Osteocyte (in vitro differentiated cells): ENCODE results near the gene ABHD17A. TPM values are rescaled to one million over a fixed set of nuclear protein-coding genes. Genes with fewer than 3 reads are reported as not detected.

Source experiments
- DNase-seq: peaks from one replicate; pipeline ENCODE4 v3.0.0; 2021; ENCODE audit warnings: mixed read lengths; ENCODE audit not compliant: unreplicated experiment; ENCODE audit errors: extremely low spot score
- H3K27ac Mint-ChIP-seq: one replicate; pipeline ENCODE4 v1.8.0; 2021; ENCODE audit warnings: mild to moderate bottlenecking, mixed read lengths; ENCODE audit not compliant: unreplicated experiment
- H3K27me3 Mint-ChIP-seq: one replicate; pipeline ENCODE4 v1.8.0; 2021; ENCODE audit warnings: mixed read lengths; ENCODE audit not compliant: unreplicated experiment
- H3K36me3 Mint-ChIP-seq: one replicate; pipeline ENCODE4 v1.8.0; 2021; ENCODE audit warnings: mixed read lengths; ENCODE audit not compliant: unreplicated experiment
- H3K4me1 Mint-ChIP-seq: one replicate; pipeline ENCODE4 v1.8.0; 2021; ENCODE audit warnings: mixed read lengths; ENCODE audit not compliant: unreplicated experiment
- H3K4me3 Mint-ChIP-seq: one replicate; pipeline ENCODE4 v1.8.0; 2021; ENCODE audit warnings: mild to moderate bottlenecking, moderate library complexity, mixed read lengths; ENCODE audit not compliant: unreplicated experiment
- H3K9me3 Mint-ChIP-seq: one replicate; pipeline ENCODE4 v1.8.0; 2021; ENCODE audit warnings: mixed read lengths; ENCODE audit not compliant: unreplicated experiment
- CTCF ChIP-seq: fragments of 200-600 bp; sonication (generic); IDR thresholded peaks from 2 replicates; pipeline ENCODE4 v1.5.0; 2021; ENCODE audit warnings: antibody characterized with exemption, mild to moderate bottlenecking, moderate library complexity
- total RNA-seq: library from RNA; stranded (reverse); gene quantifications from 2 replicates; pipeline ENCODE4 v1.2.1, GENCODE V29; 2021

The ABHD17A gene
- total RNA-seq, 1 donor from 2014 or later: 63.4 TPM

GRCh38 chr19:1843116-1843515 is 42.2 kb downstream of the ABHD17A start:
- peaks cover 3% of the 10 kb centered on the region for H3K36me3 Mint-ChIP-seq

DNA sequence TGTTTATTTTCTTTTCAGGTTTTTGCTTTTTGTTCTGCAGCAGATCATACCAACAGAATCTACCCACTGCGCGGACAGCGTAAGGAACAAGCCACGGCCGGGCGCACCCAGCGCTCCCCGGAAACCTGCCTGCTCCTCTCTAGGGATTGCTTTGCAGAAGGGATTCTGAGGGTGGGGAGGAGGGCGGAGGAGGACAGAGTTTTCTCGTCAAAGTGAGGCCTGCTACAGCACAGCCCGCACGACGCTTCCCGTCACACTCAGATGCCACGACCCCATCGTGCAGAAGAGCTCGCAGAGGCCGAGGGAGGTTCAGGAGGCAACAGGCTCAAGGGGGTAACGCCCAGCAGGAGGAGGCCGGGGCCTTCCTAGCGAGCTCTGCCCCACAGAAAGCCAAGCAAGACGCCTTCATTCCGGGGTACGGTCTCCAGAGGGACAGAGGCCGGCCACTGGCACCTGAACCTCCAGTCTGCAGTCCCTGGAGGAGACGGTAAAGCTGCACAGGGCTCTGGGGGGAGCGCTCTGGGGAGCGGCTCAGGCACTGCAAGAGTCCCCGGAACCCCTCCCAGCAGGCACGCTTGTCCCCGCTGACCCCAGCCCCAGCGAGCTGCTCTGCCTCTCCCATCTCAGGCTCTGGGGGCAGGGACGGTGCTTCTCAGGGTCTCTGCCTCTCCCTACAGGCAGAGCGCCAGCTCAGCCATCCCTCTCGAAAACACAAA is 43.9 kb downstream of the ABHD17A start:
- TF ChIP-seq CTCF: no peak
- Mint-ChIP-seq H3K36me3 (peaks cover 3% of the 10 kb centered on the region), H3K27ac (peak overlapping the region; percentile 56), H3K9me3 (no peaks in the 10 kb centered on the region), H3K27me3 (no peaks in the 10 kb centered on the region), H3K4me1 (peaks cover 45% of the 10 kb centered on the region), H3K4me3 (no peak overlapping the region)
- DNase-seq: no peak

More at GRCh38 chr19:1843116-1843515, 42.2 kb downstream of the ABHD17A start:
- DNase-seq: no peak
- no peaks in the 10 kb centered on the region for H3K27me3 Mint-ChIP-seq
- H3K9me3 Mint-ChIP-seq: no peaks in the 10 kb centered on the region
- H3K27ac Mint-ChIP-seq: no peak overlapping the region
- no peak overlapping the region for H3K4me3 Mint-ChIP-seq
- TF ChIP-seq CTCF: no peak
- H3K4me1 Mint-ChIP-seq: peaks cover 51% of the 10 kb centered on the region

GRCh38 chr19:1840541-1841115 is 44.7 kb downstream of the ABHD17A start:
- Mint-ChIP-seq H3K36me3 (no peaks in the 10 kb centered on the region), H3K27ac (peak overlapping the region; percentile 15)

DNA sequence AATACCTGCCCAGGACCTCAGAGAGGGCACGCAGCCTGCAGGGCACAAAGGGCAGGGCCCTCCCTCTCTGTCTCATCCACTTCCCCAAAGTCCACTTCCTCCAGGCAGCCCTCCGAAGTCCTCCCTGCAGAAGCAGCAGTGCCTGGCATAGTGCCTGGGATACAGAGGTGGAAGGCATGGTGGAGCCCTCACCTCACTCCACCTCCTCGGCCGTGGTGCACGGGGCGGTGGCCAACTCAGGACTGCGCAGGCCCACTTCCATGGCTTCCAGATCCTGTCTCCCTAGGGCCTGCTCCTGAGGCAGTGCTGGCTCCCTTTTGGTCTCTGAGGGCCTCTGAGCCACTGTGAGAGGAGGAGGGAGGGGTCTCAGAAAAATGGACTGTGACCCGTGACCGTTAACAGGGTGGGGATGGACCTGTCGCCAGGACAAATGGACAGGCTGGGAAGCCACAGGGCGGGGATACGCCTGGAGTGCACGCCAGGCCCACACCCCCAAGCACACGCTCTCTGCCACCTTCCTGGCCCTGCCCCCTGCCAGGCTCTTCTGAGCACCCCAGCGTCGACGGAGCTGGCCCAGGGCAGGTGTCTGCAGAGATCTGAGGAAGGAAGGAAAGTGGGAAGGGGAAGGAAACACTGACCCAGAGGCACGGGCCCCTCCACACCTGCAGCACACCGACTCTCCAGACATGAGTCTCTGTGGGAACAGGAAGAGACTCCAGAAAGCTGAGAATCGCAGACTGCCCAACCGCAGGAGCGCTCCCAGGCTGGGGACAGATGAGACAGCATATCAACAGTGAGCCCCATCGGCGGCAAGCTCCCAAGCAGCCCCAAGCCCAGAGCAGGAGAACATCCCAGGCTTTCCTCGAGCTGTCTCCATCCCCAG is 45.4 kb downstream of the ABHD17A start:
- no peak for TF ChIP-seq CTCF

More at GRCh38 chr19:1840541-1841115, 44.7 kb downstream of the ABHD17A start:
- no peak for DNase-seq
- no peaks in the 10 kb centered on the region for H3K9me3 Mint-ChIP-seq
- H3K4me1 Mint-ChIP-seq: peaks cover 37% of the 10 kb centered on the region
- H3K4me3 Mint-ChIP-seq: no peak overlapping the region
- TF ChIP-seq CTCF: no peak
- no peaks in the 10 kb centered on the region for H3K27me3 Mint-ChIP-seq

More for the DNA sequence above, 45.4 kb downstream of the ABHD17A start:
- no peaks in the 10 kb centered on the region for H3K36me3 Mint-ChIP-seq
- H3K27ac Mint-ChIP-seq: peak overlapping the region; percentile 37
- no peaks in the 10 kb centered on the region for H3K27me3 Mint-ChIP-seq
- H3K4me3 Mint-ChIP-seq: no peak overlapping the region
- H3K4me1 Mint-ChIP-seq: peaks cover 36% of the 10 kb centered on the region
- DNase-seq: no peak
- H3K9me3 Mint-ChIP-seq: no peaks in the 10 kb centered on the region
